GM03348 (cell line): ENCODE measurements around the gene ARHGEF6.
"Not testable (repeated sequence)": the region's sequence is repeated elsewhere in the genome, so short reads cannot be mapped to it uniquely, and the experiment has no call there.

Source experiments
- DNase-seq: peaks from one replicate; pipeline ENCODE4 v3.0.0; 2012; ENCODE audit warnings: low spot score

ARHGEF6 gene, protein sequence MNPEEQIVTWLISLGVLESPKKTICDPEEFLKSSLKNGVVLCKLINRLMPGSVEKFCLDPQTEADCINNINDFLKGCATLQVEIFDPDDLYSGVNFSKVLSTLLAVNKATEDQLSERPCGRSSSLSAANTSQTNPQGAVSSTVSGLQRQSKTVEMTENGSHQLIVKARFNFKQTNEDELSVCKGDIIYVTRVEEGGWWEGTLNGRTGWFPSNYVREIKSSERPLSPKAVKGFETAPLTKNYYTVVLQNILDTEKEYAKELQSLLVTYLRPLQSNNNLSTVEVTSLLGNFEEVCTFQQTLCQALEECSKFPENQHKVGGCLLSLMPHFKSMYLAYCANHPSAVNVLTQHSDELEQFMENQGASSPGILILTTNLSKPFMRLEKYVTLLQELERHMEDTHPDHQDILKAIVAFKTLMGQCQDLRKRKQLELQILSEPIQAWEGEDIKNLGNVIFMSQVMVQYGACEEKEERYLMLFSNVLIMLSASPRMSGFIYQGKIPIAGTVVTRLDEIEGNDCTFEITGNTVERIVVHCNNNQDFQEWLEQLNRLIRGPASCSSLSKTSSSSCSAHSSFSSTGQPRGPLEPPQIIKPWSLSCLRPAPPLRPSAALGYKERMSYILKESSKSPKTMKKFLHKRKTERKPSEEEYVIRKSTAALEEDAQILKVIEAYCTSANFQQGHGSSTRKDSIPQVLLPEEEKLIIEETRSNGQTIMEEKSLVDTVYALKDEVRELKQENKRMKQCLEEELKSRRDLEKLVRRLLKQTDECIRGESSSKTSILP

DNA sequence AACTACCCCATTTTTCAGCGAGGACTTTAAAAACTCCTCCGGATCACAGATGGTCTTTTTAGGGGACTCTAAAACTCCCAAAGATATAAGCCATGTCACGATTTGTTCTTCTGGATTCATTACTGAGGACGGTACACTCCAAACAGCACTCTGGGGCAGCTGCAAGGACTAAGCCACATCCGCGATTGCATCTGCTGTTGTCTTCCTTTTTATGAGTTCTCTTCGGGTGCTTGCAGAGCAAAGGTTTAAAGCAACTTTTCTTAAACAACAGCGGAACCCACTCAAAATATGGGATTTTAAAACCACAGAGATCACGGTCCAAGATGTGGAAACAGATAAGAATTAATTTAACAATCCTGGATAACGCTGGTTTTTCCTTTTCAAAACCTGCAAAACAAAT, at the start of gene ARHGEF6:
ARHGEF6 (minus strand) TSS at position 170 of the 400 bp plus-strand sequence; CDS start at position 120, 50 bp downstream.
- DNase-seq = no peak

DNA sequence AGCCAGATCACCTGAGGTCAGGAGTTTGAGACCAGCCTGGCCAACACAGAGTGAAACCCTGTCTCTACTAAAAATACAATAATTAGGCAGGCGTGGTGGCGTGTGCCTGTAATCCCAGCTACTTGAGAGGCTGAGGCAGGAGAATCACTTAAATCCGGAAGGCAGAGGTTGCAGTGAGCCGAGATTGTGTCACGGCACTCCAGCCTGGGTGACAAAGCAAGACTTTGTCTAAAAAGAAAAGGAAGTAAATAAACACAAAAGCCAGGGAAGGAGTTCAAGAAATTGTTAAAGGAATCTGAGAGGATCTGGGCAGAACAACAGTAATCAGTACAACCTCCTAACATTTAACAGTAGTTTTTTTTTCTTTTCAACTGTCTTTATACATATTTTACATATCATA, 48.7 kb upstream of the ARHGEF6 start:
- no peak for DNase-seq

DNA sequence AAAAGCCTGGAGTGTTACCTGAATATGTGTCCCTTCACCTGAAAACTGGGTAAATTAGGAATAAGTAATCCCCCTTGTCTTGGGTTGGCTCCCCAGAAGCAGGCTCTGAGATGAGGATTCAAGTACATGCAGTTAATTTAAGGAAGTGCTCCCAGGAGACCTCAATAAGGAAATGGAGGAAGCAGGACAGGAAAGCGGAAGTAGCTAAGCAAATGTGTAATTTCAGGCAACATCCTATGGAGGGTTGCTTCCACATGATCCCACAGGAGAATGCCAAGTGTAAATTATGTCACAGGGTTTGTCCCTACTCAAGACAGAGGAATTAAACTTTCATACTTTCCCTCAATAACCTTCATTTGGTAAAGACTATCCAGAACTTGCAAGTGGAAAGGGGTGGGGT, 48.1 kb upstream of the ARHGEF6 start:
- no peak for DNase-seq

DNA sequence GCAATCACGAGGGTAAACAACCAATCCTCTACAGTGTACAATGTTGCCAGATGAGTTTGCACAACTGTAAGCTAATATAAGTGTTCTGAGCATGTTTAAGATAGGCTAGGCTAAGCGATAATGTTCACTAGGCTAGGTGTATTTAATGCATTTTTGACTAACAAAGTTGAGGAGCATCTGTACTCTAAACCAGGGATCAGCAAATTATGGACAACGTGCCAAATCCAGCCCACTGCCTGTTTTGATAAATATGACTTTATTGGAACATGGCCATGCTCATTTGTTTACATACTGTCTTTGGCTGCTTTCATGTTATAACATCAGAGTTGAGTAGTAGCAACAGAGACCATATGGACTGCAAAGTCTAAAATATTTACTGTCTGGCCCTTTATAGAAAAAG, 46.3 kb upstream of the ARHGEF6 start:
- DNase-seq = no peak

DNA sequence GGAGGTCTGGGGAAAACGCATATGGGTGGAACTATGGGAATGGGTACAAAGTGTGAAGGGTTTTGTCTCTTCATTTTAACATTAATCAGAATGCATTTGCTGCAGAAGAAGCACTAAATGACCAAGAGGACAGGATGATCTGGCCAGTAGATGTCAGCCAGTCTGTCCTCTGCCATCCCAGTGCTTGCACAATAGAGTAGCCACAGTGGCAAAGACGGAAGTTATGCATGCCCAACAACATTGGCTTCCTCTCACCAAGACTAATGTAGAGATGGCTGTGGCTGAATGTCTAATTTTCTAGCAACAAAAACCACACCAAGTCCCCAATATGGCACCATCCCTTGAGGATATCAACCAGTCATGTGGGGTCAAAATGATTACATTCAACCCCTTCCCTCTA, 45.0 kb upstream of the ARHGEF6 start:
- no peak for DNase-seq

DNA sequence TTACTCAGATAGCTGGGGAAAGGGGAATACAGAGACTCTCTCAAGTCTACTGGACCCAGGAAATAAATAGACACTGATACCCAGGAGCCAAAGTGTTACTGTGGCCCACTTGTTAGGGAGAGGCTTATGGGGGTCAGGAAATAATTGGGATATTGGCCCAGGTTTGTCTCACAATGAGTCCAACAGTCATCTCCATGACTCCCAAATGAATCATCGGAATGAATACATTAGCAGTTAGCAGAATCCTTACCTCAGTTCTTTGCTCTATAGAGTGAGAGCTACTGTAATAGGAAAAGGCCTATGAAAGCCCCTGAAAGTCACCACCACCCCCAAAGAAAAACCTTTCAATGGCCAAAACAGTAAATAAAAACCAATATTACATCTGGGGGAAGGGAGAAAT, 42.4 kb upstream of the ARHGEF6 start:
- DNase-seq = peak; percentile 19

DNA sequence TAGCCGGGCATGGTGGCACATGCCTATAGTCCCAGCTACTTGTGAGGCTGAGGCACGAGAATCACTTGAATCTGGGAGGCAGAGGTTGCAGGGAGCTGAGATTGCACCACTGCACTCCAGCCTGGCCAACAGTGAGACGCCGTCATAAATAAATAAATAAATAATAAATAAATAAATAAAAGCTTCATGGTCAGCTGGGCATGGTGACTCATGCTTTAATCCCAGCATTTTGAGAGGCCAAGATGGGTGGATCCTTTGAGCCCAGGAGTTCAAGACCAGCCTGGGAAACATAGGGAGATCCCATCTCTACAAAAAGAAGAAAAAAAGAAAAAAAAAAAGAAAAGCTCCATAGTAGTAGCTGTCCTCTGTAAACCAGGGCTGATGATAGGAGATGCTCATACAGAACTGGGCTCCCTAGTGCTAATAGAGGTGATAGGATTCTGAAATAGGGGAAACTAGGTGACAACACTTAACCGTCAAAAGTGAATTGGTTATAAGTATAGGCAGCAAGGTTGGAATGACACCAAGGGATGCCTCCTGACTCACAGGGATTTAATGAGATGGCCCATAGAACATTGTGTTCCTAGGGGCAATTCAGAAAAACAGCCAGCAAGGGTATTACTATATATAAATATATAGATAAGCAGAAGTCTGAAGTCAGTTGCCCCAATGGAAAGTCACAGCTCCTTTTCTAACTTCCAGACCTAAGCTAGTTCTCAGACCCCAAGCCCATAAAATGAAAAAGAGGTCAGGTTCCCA, 41.8 kb upstream of the ARHGEF6 start:
- DNase-seq = no peak

DNA sequence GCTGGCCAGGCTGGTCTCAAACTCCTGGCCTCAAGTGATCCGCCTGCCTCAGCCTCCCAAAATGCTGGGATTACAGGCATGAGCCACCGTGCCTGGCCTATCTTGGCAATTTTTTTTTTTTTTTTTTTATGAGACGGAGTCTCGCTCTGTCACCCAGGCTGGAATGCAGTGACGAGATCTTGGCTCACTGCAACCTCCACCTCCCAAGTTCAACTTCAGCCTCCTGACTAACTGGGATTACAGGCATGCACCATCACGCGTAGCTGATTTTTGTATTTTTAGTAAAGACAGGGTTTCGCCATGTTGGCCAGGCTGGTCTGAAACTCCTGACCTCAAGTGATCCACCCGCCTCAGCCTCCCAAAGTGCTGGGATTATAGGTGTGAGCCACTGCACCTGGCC, 39.0 kb upstream of the ARHGEF6 start:
- not testable (repeated sequence) for DNase-seq

DNA sequence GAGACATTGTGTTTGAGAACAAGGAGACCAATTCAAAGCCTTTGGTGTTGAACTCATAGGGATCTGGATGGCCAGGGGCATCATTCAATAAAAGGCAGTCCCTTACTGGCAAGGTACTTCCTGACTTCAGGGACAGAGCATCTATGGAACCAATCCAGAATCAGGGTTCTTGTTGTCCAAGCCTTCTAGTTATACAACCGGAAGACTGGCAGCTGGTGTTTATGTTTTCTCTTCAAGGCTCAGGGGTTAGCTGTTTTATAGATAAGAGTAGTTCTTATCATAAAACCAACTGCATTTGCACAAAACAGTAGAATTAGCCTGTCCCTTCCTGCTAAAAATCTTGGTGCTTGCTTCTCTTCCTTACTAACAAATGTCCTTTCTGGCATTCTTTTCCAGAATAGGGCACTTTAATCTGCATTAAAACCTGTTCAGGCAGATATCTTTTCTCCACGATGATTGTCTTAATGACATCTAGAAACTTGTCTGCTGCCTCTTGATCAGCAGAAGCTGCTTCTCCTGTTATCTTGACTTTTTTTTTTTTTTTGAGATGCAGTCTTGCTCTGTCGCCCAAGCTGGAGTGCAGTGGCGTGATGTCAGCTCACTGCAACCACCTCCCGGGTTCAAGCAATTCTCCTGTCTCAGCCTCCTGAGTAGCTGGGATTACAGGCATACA, 38.4 kb upstream of the ARHGEF6 start:
- DNase-seq = no peak

DNA sequence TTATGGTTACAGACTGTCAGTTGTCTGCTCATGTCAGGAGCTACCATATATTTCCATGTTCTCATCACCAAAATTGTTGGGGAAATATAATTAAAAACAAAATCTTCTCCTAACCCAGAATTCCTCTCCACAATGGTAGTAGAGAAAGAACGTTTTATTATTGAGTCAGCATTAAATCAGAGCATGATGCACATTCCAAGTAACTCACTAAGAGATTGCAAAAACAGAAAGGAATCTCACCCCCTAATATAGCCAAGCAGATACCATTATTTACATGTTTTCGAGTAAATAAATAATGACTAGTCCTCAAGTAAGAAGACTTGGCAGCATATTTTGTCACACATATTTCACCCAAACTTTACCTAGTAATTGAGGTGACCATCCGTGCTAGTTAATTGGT, 36.2 kb upstream of the ARHGEF6 start:
- peak; percentile 47 for DNase-seq

DNA sequence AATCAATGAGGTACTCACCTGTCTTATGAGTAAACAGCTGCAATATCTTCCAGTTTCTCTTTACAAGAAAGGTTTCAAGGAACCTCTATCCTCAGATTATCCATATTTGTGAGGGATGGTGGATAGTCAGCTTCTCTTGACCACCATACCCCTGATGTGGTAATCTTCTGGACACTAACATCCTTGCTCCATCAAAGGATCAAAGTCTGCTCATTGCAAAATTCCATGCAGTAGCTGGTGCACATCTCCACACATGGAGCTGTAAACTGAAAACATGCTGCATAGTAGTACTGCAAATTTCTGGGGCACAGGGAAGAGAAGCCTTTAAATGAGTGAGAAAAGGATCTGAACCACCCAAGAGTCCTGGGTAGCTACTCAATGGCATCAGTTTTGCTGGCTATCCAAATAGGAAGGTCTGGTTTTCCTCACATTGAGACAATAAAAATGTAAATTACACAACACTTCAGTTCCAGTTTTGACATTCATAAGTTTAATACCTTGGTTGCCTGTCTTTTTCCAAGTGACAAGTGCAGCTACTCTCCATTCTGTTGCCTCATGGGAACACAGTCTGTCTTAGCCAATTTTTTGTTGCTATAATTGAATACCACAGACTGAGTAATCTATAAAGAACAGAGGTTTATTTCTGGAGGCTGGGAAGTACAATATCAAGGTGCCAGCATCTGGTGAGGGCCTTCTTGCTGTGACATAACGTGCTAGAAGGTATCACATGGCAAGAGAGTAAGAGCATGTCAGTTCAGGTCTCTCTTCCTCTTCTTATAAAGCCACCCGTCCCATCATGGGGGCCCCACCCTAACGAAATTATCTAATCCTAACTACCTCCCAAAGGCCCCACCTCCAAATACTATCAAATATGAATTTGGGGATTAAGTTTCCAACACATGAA, 34.4 kb upstream of the ARHGEF6 start:
- DNase-seq = no peak

DNA sequence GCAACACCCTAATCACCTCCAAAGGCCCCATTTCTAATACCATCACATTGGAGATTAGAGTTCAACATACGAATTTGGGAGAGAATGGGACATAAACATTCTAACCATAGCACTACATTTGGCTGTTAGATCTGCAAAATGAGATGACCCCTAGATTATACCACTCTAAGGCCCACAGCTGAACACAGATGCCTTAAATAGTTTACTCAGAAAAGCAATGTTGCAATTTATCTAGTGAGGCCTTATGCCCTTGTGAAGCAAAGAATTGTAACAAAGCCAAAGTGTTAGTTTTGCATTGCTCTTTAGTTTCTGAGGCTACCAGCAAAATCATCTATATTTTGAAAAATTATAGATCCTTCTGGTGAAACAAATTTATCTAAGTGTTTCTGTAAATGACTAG, 31.6 kb upstream of the ARHGEF6 start:
- peak; percentile 8 for DNase-seq

DNA sequence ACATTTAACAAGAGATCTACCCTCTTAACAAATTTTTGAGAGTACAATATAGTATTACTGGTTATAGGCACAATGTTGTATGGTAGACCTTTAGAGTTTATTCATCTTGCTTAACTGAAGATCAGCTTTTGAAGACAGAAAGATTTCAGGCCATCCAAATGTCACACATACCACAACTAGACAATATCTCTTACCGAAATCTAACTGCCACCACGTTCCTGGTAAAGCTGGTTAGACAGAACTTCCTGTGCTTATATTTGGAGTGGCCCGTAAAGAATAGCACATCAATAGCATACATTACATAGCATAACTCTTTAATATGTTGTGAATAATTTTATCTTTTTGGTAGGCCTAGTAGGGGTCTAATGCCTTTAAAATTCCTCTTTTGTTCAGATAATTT, 29.8 kb upstream of the ARHGEF6 start:
- no peak for DNase-seq

DNA sequence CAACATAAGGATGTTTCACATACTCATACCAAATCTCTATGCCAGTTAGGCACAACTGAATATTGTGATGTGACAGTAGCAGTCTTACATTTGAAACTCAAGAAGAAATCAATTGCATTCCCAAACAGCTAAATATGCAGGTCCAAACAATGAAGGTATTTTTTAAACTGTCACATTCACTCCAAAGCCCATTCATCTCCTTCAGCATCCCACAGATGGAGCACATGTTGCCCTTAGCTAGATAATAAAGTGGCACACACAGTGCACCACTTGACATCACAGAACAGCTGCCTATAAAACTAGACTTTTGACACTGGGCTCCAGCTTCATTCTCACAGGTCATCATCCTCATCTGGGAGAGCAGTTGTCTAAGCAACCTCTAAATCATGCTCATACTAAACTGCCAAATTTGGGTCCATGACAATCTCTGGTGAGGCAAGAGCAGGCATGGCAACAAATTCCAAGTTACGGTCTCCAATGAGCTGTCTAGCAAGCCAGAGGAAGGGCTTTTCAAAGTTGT, 26.2 kb upstream of the ARHGEF6 start:
- DNase-seq = no peak

DNA sequence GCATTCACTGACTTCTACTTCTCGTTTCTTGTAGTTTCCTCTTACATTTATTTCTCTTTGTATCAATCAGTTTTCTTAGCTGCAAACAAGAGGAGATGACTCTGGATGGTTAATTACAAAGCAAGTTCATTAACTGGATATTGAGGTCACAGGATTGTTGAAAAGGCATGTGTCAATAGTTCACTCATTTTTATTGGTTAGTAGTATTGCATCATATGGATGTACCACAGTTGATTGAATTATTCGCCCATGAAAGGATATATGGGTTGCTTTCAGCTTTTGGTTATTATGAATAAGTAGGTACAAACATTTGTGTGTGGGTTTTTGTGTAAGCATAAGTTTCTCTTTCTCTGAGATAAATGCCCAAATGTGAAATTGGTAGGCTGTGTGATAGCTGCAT, 21.8 kb upstream of the ARHGEF6 start:
- DNase-seq = no peak

DNA sequence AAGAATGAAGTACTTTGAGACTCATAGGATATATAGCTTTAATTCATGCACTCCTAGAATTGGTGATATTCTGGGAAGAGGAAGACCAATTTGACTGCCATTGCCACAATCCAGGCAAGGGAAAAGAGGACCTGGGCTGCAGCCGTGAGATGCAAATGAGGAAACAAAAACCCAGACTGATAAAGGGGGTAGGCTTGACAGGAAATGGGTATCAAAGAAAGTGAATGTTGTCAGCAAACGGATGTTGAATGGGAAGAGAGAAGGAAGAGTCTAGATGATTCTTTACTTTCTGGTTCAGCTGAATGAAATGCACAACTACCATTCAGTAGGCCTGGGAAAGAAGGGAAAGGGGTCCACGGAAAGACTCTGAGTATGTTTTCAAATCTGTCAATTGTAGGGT, 17.1 kb upstream of the ARHGEF6 start:
- no peak for DNase-seq

DNA sequence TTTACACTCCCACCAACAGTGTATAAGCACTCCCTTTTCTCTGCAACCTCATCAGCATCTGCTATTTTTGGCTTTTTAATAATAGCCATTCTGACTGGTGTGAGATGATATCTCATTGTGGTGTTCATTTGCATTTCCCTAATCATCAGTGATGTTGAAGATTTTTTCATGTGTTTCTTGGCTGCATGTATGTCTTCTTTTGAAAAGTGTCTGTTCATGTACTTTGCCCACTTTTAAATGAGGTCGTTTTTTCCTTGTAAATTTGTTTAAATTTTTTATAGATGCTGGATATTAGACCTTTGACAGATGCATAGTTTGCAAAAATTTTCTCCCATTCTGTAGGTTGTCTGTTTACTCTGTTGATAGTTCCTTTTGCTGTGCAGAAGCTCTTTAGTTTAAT, 14.4 kb upstream of the ARHGEF6 start:
- DNase-seq = not testable (repeated sequence)

DNA sequence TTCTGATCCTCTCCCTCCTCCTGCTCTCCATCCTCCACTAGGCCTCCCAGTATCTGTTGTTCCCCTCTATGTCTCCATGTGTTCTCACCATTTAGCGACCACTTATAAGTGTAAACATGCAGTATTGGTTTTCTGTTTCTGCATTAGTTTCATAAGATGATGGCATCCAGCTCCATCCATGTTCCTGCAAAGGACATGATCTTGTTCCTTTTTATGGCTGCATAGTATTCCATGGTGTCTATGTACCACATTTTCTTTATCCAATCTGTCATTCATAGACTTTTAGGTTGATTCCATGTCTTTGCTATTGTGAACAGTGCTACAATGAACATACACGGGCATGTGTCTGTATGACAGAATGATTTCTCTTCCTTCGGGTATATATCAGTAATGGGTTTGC, 13.9 kb upstream of the ARHGEF6 start:
- DNase-seq = not testable (repeated sequence)

DNA sequence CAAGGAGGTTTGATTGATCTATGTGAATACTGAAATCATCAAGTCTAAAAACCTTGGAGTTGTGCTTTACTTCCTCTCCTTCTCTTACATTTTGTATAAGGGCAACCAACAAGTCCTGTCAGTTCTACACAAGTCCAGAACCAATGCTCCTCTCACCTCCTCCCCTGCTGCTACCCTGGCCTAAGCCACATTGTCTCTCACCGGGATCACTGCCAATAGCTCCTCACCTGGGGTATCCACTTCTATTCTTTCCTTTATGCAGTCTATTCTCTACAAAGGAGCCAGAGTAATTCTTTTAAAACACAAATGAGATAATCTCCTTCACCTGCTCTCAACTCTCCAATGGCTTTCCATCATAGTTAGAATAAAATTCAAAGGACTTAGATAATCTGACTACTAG, 13.3 kb upstream of the ARHGEF6 start:
- DNase-seq = no peak

DNA sequence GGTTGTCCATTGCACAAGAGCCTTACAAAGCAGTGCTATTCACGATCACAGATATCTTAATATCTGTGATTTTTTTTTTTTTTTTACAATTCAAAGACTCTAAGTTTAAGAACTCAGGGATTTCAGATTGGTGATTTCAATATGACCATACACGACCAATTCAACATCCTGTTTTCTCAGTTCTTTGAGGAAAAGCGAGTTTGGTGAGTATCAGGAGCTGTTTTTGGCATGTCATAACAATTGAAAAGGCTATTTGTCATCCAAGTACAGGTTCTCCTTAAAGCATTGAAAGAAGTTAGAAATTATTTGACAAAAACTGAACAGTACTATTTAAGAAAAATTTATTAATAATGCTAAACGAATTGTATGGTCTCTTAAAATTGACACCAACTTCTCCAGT, 9.1 kb upstream of the ARHGEF6 start:
- no peak for DNase-seq

DNA sequence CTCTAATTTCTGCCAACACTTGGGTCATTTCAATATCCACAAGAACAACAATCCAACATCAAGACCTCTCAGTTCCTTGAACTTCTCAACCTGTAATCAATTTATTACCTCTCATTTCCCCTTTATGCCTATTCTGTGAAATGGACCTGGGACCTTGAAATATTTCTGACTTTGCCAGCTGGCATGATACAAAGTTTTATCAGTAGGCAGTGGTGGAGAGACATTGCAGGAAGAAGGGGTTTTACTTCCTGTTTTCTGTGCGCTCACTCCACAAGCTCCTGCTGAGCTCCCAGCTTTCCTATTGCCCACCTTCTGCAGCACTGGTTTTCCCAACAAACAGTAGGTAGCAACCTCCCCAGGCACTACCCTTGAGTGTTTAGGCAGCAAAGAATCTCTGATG, 3.5 kb upstream of the ARHGEF6 start:
- no peak for DNase-seq
